Naive thymus-derived CD4-positive, alpha-beta T cell (primary cell): ENCODE results near the gene MAP3K9. TPM values are rescaled to one million over a fixed set of nuclear protein-coding genes. Genes with fewer than 3 reads are reported as not detected.
A peak's percentile ranks its signal among the peaks of the same experiment; 100 is the strongest.

ENCODE experiments used
- ATAC-seq: fragments of 150-1000 bp; cut with Tn5 transposase; 2 replicates; pipeline ENCODE4 v1.10.0; 2021; ENCODE audit warnings: mild to moderate bottlenecking, moderate library complexity
- CTCF ChIA-PET: fragments of 350-600 bp; sonication (Branson Sonifier 250); formaldehyde crosslinking; loops from one replicate; lab custom pipeline; 2021; ENCODE audit warnings: antibody characterized with exemption; lab: Charles Lee
- POLR2A ChIA-PET: fragments of 350-600 bp; sonication (Branson Sonifier 250); formaldehyde crosslinking; loops from one replicate; lab custom pipeline; 2021; ENCODE audit warnings: antibody characterized with exemption, inconsistent platforms; lab: Charles Lee
- DNase-seq, 9 donors: peaks; one replicate each; pipeline versions ENCODE4 v3.0.0 to v3.0.0-alpha.2; 2020 to 2022; ENCODE audit warnings: mixed read lengths in 1 of 9
- H3K27ac ChIP-seq: one replicate; pipeline ENCODE4 v1.7.0; 2013; ENCODE audit warnings: mild to moderate bottlenecking, low read depth, low read length, moderate library complexity
- H3K27me3 ChIP-seq, 2 donors: one replicate each; pipeline ENCODE4 v1.7.0; 2013; ENCODE audit warnings: low read length in 2 of 2, mild to moderate bottlenecking in 2 of 2, moderate library complexity in 2 of 2; ENCODE audit not compliant: control insufficient read depth in 2 of 2, insufficient read depth in 2 of 2
- H3K36me3 ChIP-seq, 3 experiments: 1 replicate in 2 of 3; 2 replicates in 1 of 3; pipeline ENCODE4 v1.7.0; 2013; ENCODE audit warnings: low read length in 3 of 3, mild to moderate bottlenecking in 3 of 3, moderate library complexity in 1 of 3; ENCODE audit not compliant: insufficient read depth in 3 of 3, control insufficient read depth in 2 of 3
- H3K4me1 ChIP-seq, 2 donors: one replicate each; pipeline ENCODE4 v1.7.0; 2013; ENCODE audit warnings: low read length in 2 of 2, mild to moderate bottlenecking in 2 of 2, moderate library complexity in 1 of 2; ENCODE audit not compliant: control insufficient read depth in 2 of 2, insufficient read depth in 2 of 2
- H3K4me3 ChIP-seq: 2 replicates; pipeline ENCODE4 v1.7.0; 2013; ENCODE audit warnings: mild to moderate bottlenecking, low read length
- H3K9me3 ChIP-seq, 3 experiments: 1 replicate in 2 of 3; 2 replicates in 1 of 3; pipeline ENCODE4 v1.7.0; 2013; ENCODE audit warnings: low read length in 3 of 3; ENCODE audit not compliant: control insufficient read depth in 2 of 3
- H3K27ac Mint-ChIP-seq, 9 donors: one replicate each; pipeline ENCODE4 v1.8.0; 2020 to 2022; ENCODE audit warnings: mixed read lengths in 9 of 9, mild to moderate bottlenecking in 8 of 9, moderate library complexity in 5 of 9, inconsistent platforms in 2 of 9
- H3K27me3 Mint-ChIP-seq, 5 donors: one replicate each; pipeline ENCODE4 v1.8.0; 2021 to 2022; ENCODE audit warnings: mixed read lengths in 5 of 5, mild to moderate bottlenecking in 1 of 5
- H3K36me3 Mint-ChIP-seq, 5 donors: one replicate each; pipeline ENCODE4 v1.8.0; 2020 to 2022; ENCODE audit warnings: mixed read lengths in 5 of 5, mild to moderate bottlenecking in 3 of 5, inconsistent platforms in 1 of 5
- H3K4me1 Mint-ChIP-seq, 7 donors: one replicate each; pipeline ENCODE4 v1.8.0; 2020 to 2022; ENCODE audit warnings: mixed read lengths in 7 of 7, mild to moderate bottlenecking in 3 of 7, inconsistent platforms in 1 of 7
- H3K4me3 Mint-ChIP-seq, 10 donors: one replicate each; pipeline ENCODE4 v1.8.0; 2020 to 2022; ENCODE audit warnings: mild to moderate bottlenecking in 10 of 10, mixed read lengths in 10 of 10, moderate library complexity in 6 of 10, inconsistent platforms in 2 of 10
- H3K9me3 Mint-ChIP-seq, 11 donors: one replicate each; pipeline ENCODE4 v1.8.0; 2020 to 2022; ENCODE audit warnings: mixed read lengths in 11 of 11, mild to moderate bottlenecking in 4 of 11, inconsistent platforms in 1 of 11, moderate library complexity in 1 of 11
- intact Hi-C, 2 donors: fragments of 100-400 bp; cut with micrococcal nuclease; formaldehyde crosslinking; loops; one replicate each; pipeline ENCODE4 v1.15.1; 2023
- polyA plus RNA-seq, 2 donors: library from polyadenylated mRNA; unstranded; fragments of 300-500 nt; fragmentation: Illumina TruSeq; gene quantifications; one replicate each; pipeline ENCODE4 v1.2.3, GENCODE V29; 2021
- total RNA-seq, 6 experiments: library from RNA in 5 of 6; stranded (reverse) in 5 of 6; gene quantifications; 1 replicate in 5 of 6; 2 replicates in 1 of 6; pipeline ENCODE4 v1.2.3 and lab custom pipeline; 2021 to 2026

Gene MAP3K9
- total and polyA plus RNA-seq, 7 experiments from 2014 or later, result 0.73 to 7.8 (median 5.3) TPM

DNA sequence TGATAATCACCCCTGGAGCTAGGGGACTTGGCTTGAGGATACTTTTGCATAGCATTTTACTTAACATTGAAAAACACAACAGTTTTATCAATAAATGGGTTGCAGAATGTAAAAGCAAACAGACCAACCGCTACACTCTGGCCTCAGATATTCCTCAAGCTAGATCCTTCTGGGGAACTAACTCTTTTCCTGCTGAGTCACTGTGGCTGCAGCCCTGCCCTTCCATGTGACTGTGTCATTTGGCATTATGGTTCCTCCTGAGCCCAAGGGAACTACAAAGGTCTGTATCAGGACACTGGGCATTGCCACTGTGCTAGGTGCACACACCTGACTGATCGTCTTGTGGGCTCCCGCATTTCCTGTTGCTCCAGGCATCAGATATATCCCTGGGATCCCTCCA, 111.0 kb downstream of the MAP3K9 start:
- Mint-ChIP-seq H3K27ac (no peak overlapping the region), H3K27me3 (peaks cover 0 to 5% (median 0%) of the 10 kb centered on the region in 5 donors), H3K4me3 (no peak overlapping the region), H3K9me3 (no peaks in the 10 kb centered on the region), H3K4me1 (peaks cover 0 to 9% (median 0%) of the 10 kb centered on the region in 7 donors), H3K36me3 (peaks cover 0 to 8% (median 1%) of the 10 kb centered on the region in 5 donors)
- CTCF ChIA-PET, result interaction anchor here (0.6 to 1.1 kb wide), 2 partner anchors 16 to 73 kb away, joined by 3 read pairs; no protein-coding TSS in a partner anchor
- Histone ChIP-seq H3K4me3 (no peak overlapping the region), H3K9me3 (no peaks in the 10 kb centered on the region), H3K27me3 (no peaks in the 10 kb centered on the region), H3K36me3 (no peaks in the 10 kb centered on the region), H3K27ac (no peak overlapping the region), H3K4me1 (no peaks in the 10 kb centered on the region)
- DNase-seq, result no peak
- POLR2A ChIA-PET, result interaction anchor here (0.8 kb wide), 1 partner anchor 57 kb away, joined by 3 read pairs; no protein-coding TSS in a partner anchor
- intact Hi-C loops, result no loop called here
- ATAC-seq, result peak; percentile 45

- POLR2A ChIA-PET, result no interaction called here
- no peaks in the 10 kb centered on the region for H3K36me3 ChIP-seq
- H3K27me3 ChIP-seq, result no peaks in the 10 kb centered on the region
- Mint-ChIP-seq H3K4me3 (no peak overlapping the region), H3K9me3 (no peaks in the 10 kb centered on the region), H3K4me1 (peaks cover 0 to 9% (median 0%) of the 10 kb centered on the region in 7 donors), H3K36me3 (peaks cover 0 to 8% (median 1%) of the 10 kb centered on the region in 5 donors), H3K27me3 (peaks cover 0 to 5% (median 0%) of the 10 kb centered on the region in 5 donors), H3K27ac (no peak overlapping the region)
- ATAC-seq, result no peak
- no peak overlapping the region for H3K27ac ChIP-seq
- no peaks in the 10 kb centered on the region for H3K4me1 ChIP-seq
- no peaks in the 10 kb centered on the region for H3K9me3 ChIP-seq
- no peak for DNase-seq
- CTCF ChIA-PET, result interaction anchor here (0.6 kb wide), 1 partner anchor 72 kb away, joined by 3 read pairs; no protein-coding TSS in a partner anchor
- no peak overlapping the region for H3K4me3 ChIP-seq
- intact Hi-C loops, result no loop called here
These were observed 111.6 kb downstream of the MAP3K9 start for GRCh38 chr14:70697701-70698100.

GRCh38 chr14:70696026-70696425, 113.3 kb downstream of the MAP3K9 start:
- no peak for ATAC-seq
- no peaks in the 10 kb centered on the region for H3K36me3 ChIP-seq
- Mint-ChIP-seq H3K27me3 (peaks cover 0 to 5% (median 0%) of the 10 kb centered on the region in 5 donors), H3K4me3 (no peak overlapping the region), H3K36me3 (peaks cover 0 to 13% (median 1%) of the 10 kb centered on the region in 5 donors), H3K4me1 (peaks cover 0 to 9% (median 0%) of the 10 kb centered on the region in 7 donors), H3K27ac (no peak overlapping the region), H3K9me3 (no peaks in the 10 kb centered on the region)
- no peak for DNase-seq
- intact Hi-C loops, result no loop called here
- no peak overlapping the region for H3K27ac ChIP-seq
- ChIA-PET CTCF (interaction anchor here (0.6 to 1.5 kb wide), 3 partner anchors 21 to 104 kb away, joined by 3 read pairs; no protein-coding TSS in a partner anchor), POLR2A (no interaction called here)
- H3K27me3 ChIP-seq, result no peaks in the 10 kb centered on the region
- no peak overlapping the region for H3K4me3 ChIP-seq
- no peaks in the 10 kb centered on the region for H3K9me3 ChIP-seq
- H3K4me1 ChIP-seq, result no peaks in the 10 kb centered on the region

DNA sequence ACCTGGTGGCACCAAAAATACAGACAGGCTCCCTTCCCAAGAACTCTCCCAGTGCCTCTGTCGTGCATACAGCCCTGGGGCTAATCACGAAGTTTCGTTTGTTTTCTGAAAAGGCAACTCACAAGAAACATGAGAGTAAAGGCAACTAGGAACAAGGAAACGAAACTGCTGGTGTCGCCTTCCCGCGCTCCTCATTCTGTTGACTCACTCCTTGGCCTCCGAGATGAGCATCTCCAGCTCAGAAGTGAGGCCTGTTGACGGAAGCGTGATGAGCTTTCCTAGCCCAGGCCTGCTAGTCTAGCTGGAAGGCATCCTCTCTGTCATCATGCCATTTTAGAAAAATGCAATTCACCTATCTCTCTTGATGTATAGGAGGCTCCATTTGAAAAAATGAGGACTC, 117.1 kb downstream of the MAP3K9 start:
- ATAC-seq, result peak; percentile 66
- no peak for DNase-seq
- Histone ChIP-seq H3K36me3 (no peaks in the 10 kb centered on the region), H3K27me3 (no peaks in the 10 kb centered on the region), H3K9me3 (no peaks in the 10 kb centered on the region), H3K27ac (no peak overlapping the region), H3K4me1 (no peaks in the 10 kb centered on the region), H3K4me3 (no peak overlapping the region)
- CTCF ChIA-PET, result interaction anchor here (1.0 kb wide), 1 partner anchor 22 kb away, joined by 4 read pairs; no protein-coding TSS in a partner anchor
- no peaks in the 10 kb centered on the region for H3K9me3 Mint-ChIP-seq
- H3K27me3 Mint-ChIP-seq, result no peaks in the 10 kb centered on the region
- no peak overlapping the region for H3K27ac Mint-ChIP-seq
- peaks cover 0 to 15% (median 1%) of the 10 kb centered on the region in 5 donors for H3K36me3 Mint-ChIP-seq
- no peaks in the 10 kb centered on the region for H3K4me1 Mint-ChIP-seq
- H3K4me3 Mint-ChIP-seq, result no peak overlapping the region
- POLR2A ChIA-PET, result interaction anchor here (0.7 kb wide), 1 partner anchor 33 kb away, joined by 3 read pairs; no protein-coding TSS in a partner anchor
- intact Hi-C loops, result no loop called here

- Histone ChIP-seq H3K27ac (no peak overlapping the region), H3K9me3 (no peaks in the 10 kb centered on the region), H3K4me3 (no peak overlapping the region), H3K27me3 (no peaks in the 10 kb centered on the region), H3K36me3 (no peaks in the 10 kb centered on the region), H3K4me1 (no peaks in the 10 kb centered on the region)
- Mint-ChIP-seq H3K4me3 (no peak overlapping the region), H3K4me1 (peaks cover 0 to 4% (median 0%) of the 10 kb centered on the region in 7 donors), H3K36me3 (peaks cover 0 to 35% (median 5%) of the 10 kb centered on the region in 5 donors), H3K27ac (no peak overlapping the region), H3K27me3 (no peaks in the 10 kb centered on the region), H3K9me3 (no peaks in the 10 kb centered on the region)
- ChIA-PET POLR2A (no interaction called here), CTCF (no interaction called here)
- ATAC-seq (no peak), DNase-seq (no peak)
- intact Hi-C loops, result no loop called here
These were observed 123.7 kb downstream of the MAP3K9 start for GRCh38 chr14:70685474-70686197.

DNA sequence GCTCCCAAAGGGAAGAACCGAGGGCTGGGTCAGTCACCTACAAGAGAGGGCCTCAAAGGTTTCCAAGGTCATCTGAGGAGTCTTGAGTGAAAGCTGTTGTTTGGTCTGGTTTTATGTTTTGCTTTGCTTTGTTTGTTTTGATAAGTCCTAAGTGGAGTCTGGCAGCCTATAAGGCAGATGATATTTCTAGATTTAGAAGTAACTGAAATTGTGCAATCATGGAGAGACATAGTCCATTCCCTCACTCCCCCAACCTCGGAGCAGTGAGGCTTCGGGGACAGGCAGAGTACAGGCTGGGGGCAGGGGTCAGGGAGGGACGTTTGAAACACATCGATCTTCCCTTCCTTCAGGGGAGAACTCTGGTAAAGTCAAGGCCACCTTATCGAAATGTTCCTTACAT, 125.3 kb downstream of the MAP3K9 start:
- H3K9me3 Mint-ChIP-seq, result no peaks in the 10 kb centered on the region
- DNase-seq, result no peak
- H3K4me1 ChIP-seq, result no peaks in the 10 kb centered on the region
- no peaks in the 10 kb centered on the region for H3K36me3 ChIP-seq
- no peaks in the 10 kb centered on the region for H3K9me3 ChIP-seq
- no peak overlapping the region for H3K27ac Mint-ChIP-seq
- intact Hi-C loops, result no loop called here
- no peak overlapping the region for H3K27ac ChIP-seq
- ChIA-PET POLR2A (interaction anchor here (0.6 kb wide), 1 partner anchor 1623 kb away, joined by 4 read pairs; no protein-coding TSS in a partner anchor), CTCF (interaction anchor here (0.6 kb wide), 1 partner anchor 23 kb away, joined by 3 read pairs; no protein-coding TSS in a partner anchor)
- H3K27me3 ChIP-seq, result no peaks in the 10 kb centered on the region
- no peaks in the 10 kb centered on the region for H3K27me3 Mint-ChIP-seq
- no peak overlapping the region for H3K4me3 ChIP-seq
- no peak for ATAC-seq
- H3K4me1 Mint-ChIP-seq, result peaks cover 0 to 4% (median 0%) of the 10 kb centered on the region in 7 donors
- H3K36me3 Mint-ChIP-seq, result peaks cover 0 to 30% (median 5%) of the 10 kb centered on the region in 5 donors
- no peak overlapping the region for H3K4me3 Mint-ChIP-seq
